Measurements from ENCODE around the gene ADCY7. TPM values are rescaled to one million over a fixed set of nuclear protein-coding genes. Genes with fewer than 3 reads are reported as not detected.

Gene ADCY7
- total and polyA plus RNA-seq, 3 donors from 2014 or later: 5.9 to 9.4 (median 5.9) TPM

- 85 to 93% methylated on average over 5 of the region's 5 CpGs for WGBS, 2 donors
- no peaks in the 10 kb centered on the region for H3K36me3 ChIP-seq (ENCODE audit: low read depth, missing control alignments)
- intact Hi-C loops (cut with DNase I; ENCODE audit: low total_unique reads): no loop called here
Measured at GRCh38 chr16:50320310-50320709, 54.0 kb downstream of the ADCY7 start.

GRCh38 chr16:50322333-50322732 lies 56.0 kb downstream of the ADCY7 start:
- H3K27ac ChIP-seq: no peak overlapping the region
- H3K4me1 ChIP-seq: no peaks in the 10 kb centered on the region
- H3K4me3 ChIP-seq: no peak overlapping the region
- H3K36me3 ChIP-seq (ENCODE audit: low read depth, missing control alignments): no peaks in the 10 kb centered on the region
- no peaks in the 10 kb centered on the region for H3K9me3 ChIP-seq
- no peaks in the 10 kb centered on the region for H3K27me3 ChIP-seq
- 74 to 87% methylated on average over 1 of the region's 1 CpG for WGBS, 2 donors
- no peak for DNase-seq
- no peak for TF ChIP-seq POLR2A (IDR thresholded peaks at IDR 0.05)
- no peak for TF ChIP-seq CTCF (IDR thresholded peaks at IDR 0.05)
- intact Hi-C loops (cut with DNase I; ENCODE audit: low total_unique reads): no loop called here

More at GRCh38 chr16:50320310-50320709, 54.0 kb downstream of the ADCY7 start:
- H3K27ac ChIP-seq: no peak overlapping the region
- peaks cover 3% of the 10 kb centered on the region for H3K4me1 ChIP-seq
- H3K27me3 ChIP-seq: no peaks in the 10 kb centered on the region
- no peak for DNase-seq
- H3K9me3 ChIP-seq: no peaks in the 10 kb centered on the region
- H3K4me3 ChIP-seq: no peak overlapping the region
- no peak for TF ChIP-seq CTCF (IDR thresholded peaks at IDR 0.05)
- no peak for TF ChIP-seq POLR2A (IDR thresholded peaks at IDR 0.05)

- WGBS, 2 donors: 63 to 74% methylated on average over 11 of the region's 11 CpGs
- Histone ChIP-seq H3K27ac (no peak overlapping the region), H3K4me3 (no peak overlapping the region), H3K36me3 (ENCODE audit: low read depth, missing control alignments) (no peaks in the 10 kb centered on the region), H3K9me3 (no peaks in the 10 kb centered on the region), H3K27me3 (no peaks in the 10 kb centered on the region), H3K4me1 (no peaks in the 10 kb centered on the region)
- no peak for DNase-seq
- intact Hi-C loops (cut with DNase I; ENCODE audit: low total_unique reads): no loop called here
- TF ChIP-seq CTCF (IDR thresholded peaks at IDR 0.05) (no peak), POLR2A (IDR thresholded peaks at IDR 0.05) (no peak)
Measured at GRCh38 chr16:50323335-50324011, 57.1 kb downstream of the ADCY7 start.

GRCh38 chr16:50324345-50324744 lies 58.0 kb downstream of the ADCY7 start:
- H3K4me3 ChIP-seq: no peak overlapping the region
- H3K9me3 ChIP-seq: no peaks in the 10 kb centered on the region
- intact Hi-C loops (cut with DNase I; ENCODE audit: low total_unique reads): no loop called here
- H3K36me3 ChIP-seq (ENCODE audit: low read depth, missing control alignments): no peaks in the 10 kb centered on the region
- 84 to 86% methylated on average over 6 of the region's 6 CpGs for WGBS, 2 donors
- no peaks in the 10 kb centered on the region for H3K27me3 ChIP-seq
- no peaks in the 10 kb centered on the region for H3K4me1 ChIP-seq
- DNase-seq: no peak
- H3K27ac ChIP-seq: no peak overlapping the region
- TF ChIP-seq POLR2A (IDR thresholded peaks at IDR 0.05): no peak
- TF ChIP-seq CTCF (IDR thresholded peaks at IDR 0.05): no peak

- TF ChIP-seq CTCF (IDR thresholded peaks at IDR 0.05) (no peak), POLR2A (IDR thresholded peaks at IDR 0.05) (no peak)
- Histone ChIP-seq H3K4me3 (no peak overlapping the region), H3K9me3 (no peaks in the 10 kb centered on the region), H3K27ac (no peak overlapping the region), H3K27me3 (no peaks in the 10 kb centered on the region), H3K4me1 (no peaks in the 10 kb centered on the region), H3K36me3 (ENCODE audit: low read depth, missing control alignments) (no peaks in the 10 kb centered on the region)
- 77 to 90% methylated on average over 5 of the region's 5 CpGs for WGBS, 2 donors
- no peak for DNase-seq
- intact Hi-C loops (cut with DNase I; ENCODE audit: low total_unique reads): no loop called here
Measured at GRCh38 chr16:50326264-50326663, 59.9 kb downstream of the ADCY7 start.
